NCI-H1092 (cell line): ENCODE data around the gene ADGRG1.

Experiments used
- DNase-seq: peaks from one replicate; lab custom pipeline; 2025; lab: John Stamatoyannopoulos, UW

ADGRG1 gene

DNA sequence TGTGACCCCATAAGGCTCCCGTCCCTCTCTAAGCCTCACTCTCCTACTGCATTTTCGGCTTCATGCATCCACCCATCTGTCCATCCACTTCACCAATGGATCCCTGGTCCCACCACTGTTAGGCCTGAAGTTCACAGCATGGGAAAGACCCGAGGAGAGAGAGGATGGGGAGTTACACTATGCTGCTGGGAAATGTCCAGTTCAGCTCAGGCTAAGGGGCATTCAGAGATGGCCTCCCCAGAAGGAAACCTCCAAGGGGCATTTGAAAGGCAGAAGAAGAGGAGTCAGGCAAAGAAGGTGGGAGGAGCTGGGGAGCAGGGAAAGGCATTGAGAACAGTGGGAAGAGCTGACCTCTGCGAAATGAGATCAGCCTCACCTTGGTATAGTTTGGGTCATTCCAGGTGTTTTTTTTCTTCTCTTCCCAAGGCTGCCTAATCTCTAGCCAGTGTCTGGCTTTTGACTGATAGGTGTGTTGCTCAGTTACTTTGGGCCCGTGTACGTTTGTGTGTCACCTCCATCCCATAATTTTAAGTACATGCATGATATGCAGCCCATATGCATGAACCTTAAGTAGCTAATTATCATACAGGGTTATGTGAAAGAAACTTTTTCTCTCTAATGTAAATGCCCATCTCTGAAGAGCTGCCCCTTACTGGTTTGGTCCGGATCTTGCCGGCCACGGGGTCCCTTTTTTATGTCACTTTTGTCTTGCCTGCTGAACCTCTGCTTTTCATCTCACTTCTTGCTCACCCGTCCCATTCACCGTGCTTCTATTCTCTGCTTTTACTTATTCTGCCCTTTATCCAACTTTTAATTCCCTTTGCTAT is 54.6 kb downstream of the ADGRG1 start:
- no peak for DNase-seq

DNA sequence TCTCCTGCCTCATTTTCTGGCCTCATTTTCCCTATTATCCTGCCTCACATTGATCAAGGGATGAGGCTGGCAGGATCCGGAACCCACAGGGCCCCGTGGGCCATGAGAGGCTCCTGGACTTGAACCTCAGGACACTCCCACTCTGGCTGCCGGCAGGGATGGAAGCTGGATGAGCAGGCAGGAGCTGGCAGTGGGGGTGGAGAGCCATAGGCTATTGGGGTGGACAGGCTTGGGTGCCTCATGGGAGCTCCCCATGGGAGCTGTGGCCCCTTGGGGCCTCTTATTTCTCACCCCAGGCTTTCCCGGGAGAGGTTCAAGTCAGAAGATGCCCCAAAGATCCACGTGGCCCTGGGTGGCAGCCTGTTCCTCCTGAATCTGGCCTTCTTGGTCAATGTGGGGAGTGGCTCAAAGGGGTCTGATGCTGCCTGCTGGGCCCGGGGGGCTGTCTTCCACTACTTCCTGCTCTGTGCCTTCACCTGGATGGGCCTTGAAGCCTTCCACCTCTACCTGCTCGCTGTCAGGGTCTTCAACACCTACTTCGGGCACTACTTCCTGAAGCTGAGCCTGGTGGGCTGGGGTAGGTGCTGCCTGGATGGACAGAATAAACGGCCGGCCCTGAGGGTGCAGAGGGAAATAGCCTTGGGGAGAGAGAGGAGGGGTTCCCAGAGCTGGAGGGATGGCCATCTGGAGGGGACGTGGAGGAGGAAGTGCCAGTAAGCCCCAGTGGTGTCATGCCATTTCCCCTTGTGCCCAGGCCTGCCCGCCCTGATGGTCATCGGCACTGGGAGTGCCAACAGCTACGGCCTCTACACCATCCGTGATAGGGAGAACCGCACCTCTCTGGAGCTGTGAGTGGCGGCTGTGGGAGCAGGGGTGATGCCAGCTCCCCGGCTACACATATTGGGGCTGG is 55.5 kb downstream of the ADGRG1 start:
- DNase-seq = no peak

GRCh38 chr16:57684626-57685358 is 56.4 kb downstream of the ADGRG1 start:
- DNase-seq = no peak

GRCh38 chr16:57685633-57686032 is 57.2 kb downstream of the ADGRG1 start:
- DNase-seq = no peak

DNA sequence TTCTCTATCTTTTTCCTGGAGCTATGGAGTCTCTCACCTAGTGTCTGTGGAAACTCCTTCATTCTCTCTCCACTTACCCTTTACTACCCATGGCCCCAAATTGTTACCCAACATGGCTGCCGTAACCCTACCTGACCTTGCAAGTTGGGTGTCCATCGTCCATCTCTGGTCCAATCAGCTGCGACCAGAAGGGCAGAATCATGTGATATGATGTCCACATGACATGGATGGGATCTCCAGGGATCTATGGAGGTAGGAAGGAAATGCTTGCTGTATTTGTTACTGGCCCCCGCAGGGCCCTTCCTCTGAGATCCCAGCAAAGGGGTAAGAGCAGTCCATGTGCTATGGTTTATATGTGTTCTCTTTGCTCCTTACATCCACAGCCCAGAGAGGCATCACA is 58.1 kb downstream of the ADGRG1 start:
- DNase-seq = no peak

- no peak for DNase-seq
These were observed 59.0 kb downstream of the ADGRG1 start for GRCh38 chr16:57687363-57687929.

GRCh38 chr16:57688487-57688986 is 60.1 kb downstream of the ADGRG1 start:
- DNase-seq = no peak

DNA sequence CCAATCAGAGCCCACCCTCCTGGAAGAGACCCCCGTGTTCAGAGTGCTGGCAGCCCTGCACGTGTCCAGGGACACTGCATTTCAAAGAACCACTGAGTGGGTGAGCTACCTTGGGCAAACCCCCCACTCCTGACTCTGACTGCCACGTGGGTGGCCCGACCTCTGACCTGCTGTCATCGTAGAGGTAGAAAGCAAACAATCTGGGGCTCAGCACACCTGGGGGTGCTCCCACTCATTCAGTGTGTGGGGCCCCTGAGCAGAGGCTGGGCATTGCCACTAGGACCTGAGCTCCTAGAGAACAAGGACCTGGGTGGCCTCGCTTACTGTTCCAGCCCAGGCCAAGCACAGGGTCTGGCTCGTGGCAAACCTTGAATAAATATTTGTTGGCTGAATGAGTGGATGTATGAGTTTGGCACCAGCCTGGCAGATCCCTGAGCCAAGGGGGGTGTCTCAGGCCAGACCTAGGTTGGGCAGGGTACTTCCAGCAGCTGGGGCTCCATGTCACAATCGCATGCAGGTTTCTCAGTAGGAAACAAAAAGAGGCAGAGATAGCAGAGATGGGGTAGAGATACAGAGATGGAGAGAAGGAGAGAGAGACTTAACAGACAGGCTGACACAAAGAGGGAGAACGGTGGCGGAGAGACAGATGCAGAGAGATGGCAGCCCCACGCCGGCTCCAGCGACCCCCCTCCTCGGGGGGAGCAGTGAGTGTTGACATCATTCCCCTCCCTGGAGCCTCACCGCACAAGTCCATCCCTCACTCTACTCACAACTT is 60.7 kb downstream of the ADGRG1 start:
- DNase-seq = no peak

DNA sequence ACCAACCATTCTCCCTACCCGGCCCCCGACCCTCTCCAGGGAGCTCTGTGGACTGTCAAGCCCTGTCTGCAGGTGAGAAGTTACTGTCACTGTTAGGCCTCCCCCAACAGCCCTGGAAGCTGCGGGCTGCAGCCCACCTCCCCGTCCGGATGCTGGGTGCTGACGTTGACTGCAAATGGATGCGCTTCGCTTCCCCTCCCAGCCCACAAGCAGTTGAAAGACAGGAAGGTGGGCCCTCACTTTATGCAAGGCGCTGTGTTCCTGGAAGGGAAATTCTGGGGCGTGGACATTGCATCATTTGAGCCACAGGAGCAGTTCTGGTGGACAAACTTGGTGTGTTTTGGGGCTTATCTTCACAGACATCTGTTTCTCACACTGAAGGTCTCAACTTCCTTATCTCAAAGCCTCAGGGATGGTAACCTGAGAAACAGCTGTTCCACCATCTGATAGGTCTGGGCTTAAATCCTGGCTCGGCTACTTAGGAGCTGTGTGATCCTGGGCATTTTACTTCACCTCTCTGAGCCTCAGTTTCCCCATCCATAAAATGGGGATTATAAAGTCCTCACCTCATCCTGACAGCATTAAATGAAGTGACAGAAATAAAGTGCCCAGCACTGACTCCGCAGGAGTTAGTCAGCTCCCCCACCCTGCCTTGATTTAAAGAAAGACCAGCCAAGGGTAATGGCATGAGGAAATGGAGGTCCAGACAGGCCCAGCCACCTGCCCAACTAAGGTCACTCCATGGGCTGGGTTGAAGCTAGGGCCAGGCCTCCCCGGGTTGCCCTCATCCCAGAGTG is 61.5 kb downstream of the ADGRG1 start:
- DNase-seq = no peak

DNA sequence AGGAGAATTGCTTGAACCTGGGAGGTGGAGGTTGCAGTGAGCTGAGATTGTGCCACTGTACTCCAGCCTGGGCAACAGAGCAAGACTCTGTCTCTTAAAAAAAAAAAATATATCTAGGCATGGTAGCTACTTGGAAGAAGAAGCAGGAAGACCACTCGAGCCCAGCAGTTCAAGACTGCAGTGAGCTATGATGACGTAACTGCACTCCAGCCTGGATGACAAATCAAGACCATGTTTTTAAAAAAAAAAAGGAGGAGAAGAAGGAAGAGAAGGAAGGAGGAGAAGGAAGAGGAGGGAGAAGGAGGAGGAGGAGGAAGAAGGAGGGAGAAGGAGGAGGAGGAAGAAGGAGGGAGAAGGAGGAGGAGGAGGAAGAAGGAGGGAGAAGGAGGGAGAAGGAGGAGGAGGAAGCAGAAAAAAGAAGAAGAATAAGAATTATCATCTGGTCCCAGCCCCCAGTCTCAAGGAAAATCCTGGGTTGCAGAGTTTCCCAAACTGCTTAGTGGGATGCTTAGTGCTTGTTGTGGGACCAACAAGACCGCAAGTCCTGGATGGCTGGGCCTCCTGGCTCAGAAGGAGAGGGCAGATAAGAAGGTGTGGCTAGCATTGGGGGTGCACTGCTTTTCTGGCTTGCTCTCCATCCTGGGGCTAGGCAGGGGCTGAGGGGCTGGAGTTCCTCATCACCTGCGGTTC is 62.5 kb downstream of the ADGRG1 start:
- DNase-seq = no peak

GRCh38 chr16:57692636-57693035 is 64.2 kb downstream of the ADGRG1 start:
- no peak for DNase-seq

DNA sequence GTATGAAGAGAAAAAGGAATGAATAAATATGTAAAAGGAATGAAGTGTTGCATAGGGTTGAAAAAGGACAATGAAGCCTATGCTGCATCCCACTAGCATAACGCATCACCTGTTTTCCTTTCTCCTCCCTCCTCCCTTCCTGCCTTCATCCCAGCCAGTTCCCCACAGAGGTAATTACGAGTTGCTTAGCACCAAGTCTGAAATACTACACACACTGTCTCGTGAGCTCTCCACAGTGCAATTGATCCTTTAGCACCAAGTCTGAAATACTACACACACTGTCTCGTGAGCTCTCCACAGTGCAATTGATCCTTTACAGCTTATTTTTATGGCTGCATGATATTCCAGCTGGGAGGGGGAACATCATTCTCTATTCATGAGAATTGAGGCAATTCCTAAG is 65.1 kb downstream of the ADGRG1 start:
- no peak for DNase-seq

DNA sequence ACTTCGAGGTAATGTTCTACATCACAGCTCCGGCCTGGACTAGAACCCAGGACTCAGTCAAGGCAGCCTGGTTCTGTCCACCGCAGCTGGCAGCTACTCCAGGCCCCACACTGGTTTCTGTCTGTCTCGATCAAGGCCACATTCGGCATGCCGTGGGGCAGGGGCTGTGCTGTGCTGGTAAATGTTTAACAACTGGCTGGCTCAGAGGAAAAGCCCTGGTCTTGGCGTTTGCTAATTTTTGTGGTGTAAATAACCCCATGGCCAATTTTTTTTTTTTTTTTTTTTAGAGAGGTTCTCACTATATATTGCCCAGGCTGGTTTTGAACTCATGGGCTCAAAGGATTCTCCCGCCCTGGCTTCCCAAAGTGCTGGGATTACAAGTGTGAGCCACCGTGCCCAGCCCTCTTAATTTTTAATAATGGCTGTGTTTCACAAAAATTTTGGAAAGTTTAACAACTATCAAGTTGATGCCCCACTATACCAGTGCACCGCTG is 65.8 kb downstream of the ADGRG1 start:
- DNase-seq = no peak

DNA sequence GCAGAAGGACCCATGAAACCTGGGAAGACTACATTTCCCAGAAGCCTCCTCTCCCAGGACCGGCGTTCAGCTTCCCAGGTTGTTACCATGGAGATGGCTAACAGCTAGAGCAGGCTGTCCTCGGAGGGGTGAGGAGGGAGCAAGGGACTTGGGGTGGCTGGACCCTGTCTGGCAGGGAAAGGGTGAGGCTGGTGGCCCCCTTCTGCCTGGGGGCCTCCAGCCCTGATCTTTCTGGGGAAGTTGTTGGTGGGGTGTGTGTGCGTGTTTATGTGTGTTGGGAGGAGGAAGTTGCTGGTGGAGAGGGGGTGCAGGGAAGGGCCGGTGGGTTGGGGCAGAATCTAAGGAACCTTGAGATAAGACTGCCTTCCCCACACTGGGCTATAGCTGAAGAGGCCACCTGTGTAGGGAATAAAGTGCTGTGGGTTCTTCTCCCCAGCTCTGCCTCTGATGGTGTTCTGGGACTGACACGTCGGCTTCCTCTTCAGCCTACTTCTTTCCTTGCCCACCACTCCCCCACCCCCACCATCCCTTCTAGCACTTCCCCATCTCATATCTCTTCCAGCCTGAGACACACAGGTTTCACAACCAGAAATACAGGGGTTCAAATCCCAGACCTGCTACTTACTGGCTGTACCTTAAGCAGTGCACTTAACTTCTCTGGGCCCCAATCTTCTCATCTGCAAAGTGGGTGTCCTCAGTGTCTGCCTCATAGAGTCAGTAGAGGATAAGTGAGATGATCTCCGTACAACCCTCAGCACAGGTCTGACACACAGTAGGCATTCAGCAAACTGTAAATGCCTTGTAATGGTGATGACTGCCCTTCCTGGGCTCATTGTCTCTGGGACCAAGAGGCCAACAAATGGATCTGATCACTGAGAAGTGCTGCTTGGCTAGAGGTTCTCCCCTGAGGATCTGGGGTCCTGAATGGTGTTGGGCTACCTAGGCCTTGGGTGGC is 66.6 kb downstream of the ADGRG1 start, which contains the start of gene DRC7:
TSS of gene DRC7 (plus strand) at position 82 of the 955 bp plus-strand sequence. CDS start 3,144 bp downstream, outside the sequence.
- peak; percentile 38 for DNase-seq

- no peak for DNase-seq
These were observed 67.2 kb downstream of the ADGRG1 start for GRCh38 chr16:57695680-57696069.

DNA sequence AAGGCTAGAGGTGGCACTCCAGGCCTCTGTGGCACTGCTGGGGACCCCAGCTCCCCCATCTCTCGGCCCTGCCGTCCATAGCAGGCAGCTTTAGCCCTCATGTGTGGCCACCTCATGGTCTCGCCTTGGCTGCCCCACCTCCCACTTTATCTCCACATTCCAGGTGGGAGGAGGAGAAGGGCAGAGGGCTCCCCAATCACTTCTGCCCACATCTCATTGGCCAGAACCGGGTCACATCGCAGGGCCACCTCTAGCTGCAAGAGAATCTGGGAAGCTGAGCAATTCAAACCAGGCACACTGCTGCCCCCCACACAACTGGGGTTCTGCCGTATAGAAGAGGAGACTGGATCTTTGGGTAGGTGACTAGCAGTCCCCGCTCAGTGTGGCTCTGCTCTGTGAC is 67.8 kb downstream of the ADGRG1 start:
- DNase-seq = no peak

GRCh38 chr16:57697896-57698537 is 69.6 kb downstream of the ADGRG1 start:
- no peak for DNase-seq
